SK-N-SH (cell line): ENCODE measurements around the gene VGLL3. TPM values are rescaled to one million over a fixed set of nuclear protein-coding genes. Genes with fewer than 3 reads are reported as not detected.

Experiments used
- CTCF ChIA-PET: fragments of 300-600, 350-600 bp; formaldehyde crosslinking; extraction: SDS; loops from one replicate; lab custom pipeline; 2021; lab: Yijun Ruan, JAX
- POLR2A ChIA-PET: fragments of 350-600 bp; sonication (Branson Sonifier 250); formaldehyde crosslinking; extraction: SDS; loops from one replicate; lab custom pipeline; 2020; ENCODE audit warnings: antibody characterized with exemption, inconsistent platforms; lab: Yijun Ruan, JAX
- DNase-seq: peaks from one replicate; pipeline ENCODE4 v3.0.0; 2012
- H2AFZ ChIP-seq: fragments of 200-600 bp; sonication (generic); 2 replicates; pipeline ENCODE4 v1.8.1; 2016; ENCODE audit warnings: antibody characterized with exemption, mild to moderate bottlenecking, low read depth
- H3F3A ChIP-seq: fragments of 200-600 bp; sonication (generic); replicated peaks from 2 replicates; pipeline ENCODE3; 2016; ENCODE audit warnings: antibody characterized with exemption, mild to moderate bottlenecking; ENCODE audit not compliant: insufficient read depth
- H3K27ac ChIP-seq, 2 experiments: fragments of 200-500 bp in 1 of 2; fragments of 200-600 bp in 1 of 2; sonication (Bioruptor generic) in 1 of 2; sonication (generic), shearing (Covaris generic) in 1 of 2; 2 replicates each; pipeline versions ENCODE4 v1.5.1 to v1.6.1; 2014 to 2016; ENCODE audit warnings: low read depth in 2 of 2, inconsistent platforms in 1 of 2, low read length in 1 of 2, mild to moderate bottlenecking in 1 of 2, mixed read lengths in 1 of 2
- H3K27me3 ChIP-seq: fragments of 200-600 bp; sonication (generic), shearing (Covaris generic); 2 replicates; pipeline ENCODE4 v1.6.1; 2016; ENCODE audit warnings: mixed run types; ENCODE audit not compliant: insufficient read depth
- H3K36me3 ChIP-seq, 2 experiments: fragments of 200-500 bp in 1 of 2; fragments of 200-600 bp in 1 of 2; sonication (Bioruptor generic) in 1 of 2; sonication (generic) in 1 of 2; replicated peaks in 1 of 2; 2 replicates each; pipeline versions ENCODE3 to v1.5.1; 2014 to 2016; ENCODE audit warnings: low read length in 1 of 2, mild to moderate bottlenecking in 1 of 2; ENCODE audit not compliant: insufficient read depth in 2 of 2, control insufficient read depth in 1 of 2
- H3K4me1 ChIP-seq, 2 experiments: fragments of 200-500 bp in 1 of 2; fragments of 200-600 bp in 1 of 2; sonication (Bioruptor generic) in 1 of 2; sonication (generic), shearing (Covaris generic) in 1 of 2; 2 replicates each; pipeline versions ENCODE4 v1.5.1 to v1.6.1; 2014 to 2016; ENCODE audit warnings: low read depth in 1 of 2, low read length in 1 of 2, mixed run types in 1 of 2; ENCODE audit not compliant: insufficient read depth in 2 of 2, control insufficient read depth in 1 of 2
- H3K4me2 ChIP-seq: fragments of 200-600 bp; sonication (generic), shearing (Covaris generic); 2 replicates; pipeline ENCODE4 v1.6.1; 2017; ENCODE audit warnings: mixed run types
- H3K4me3 ChIP-seq, 2 experiments: fragments of 200-500 bp in 1 of 2; fragments of 200-600 bp in 1 of 2; sonication (Bioruptor generic) in 1 of 2; sonication (generic), shearing (Covaris generic) in 1 of 2; 2 replicates each; pipeline versions ENCODE4 v1.5.1 to v1.8.1; 2014 to 2016; ENCODE audit warnings: low read depth in 2 of 2, inconsistent platforms in 1 of 2, low read length in 1 of 2, mild to moderate bottlenecking in 1 of 2, mixed read lengths in 1 of 2, moderate library complexity in 1 of 2
- H3K79me2 ChIP-seq: fragments of 200-600 bp; sonication (generic); 2 replicates; pipeline ENCODE4 v1.8.1; 2017; ENCODE audit warnings: mild to moderate bottlenecking; ENCODE audit not compliant: insufficient read depth
- H3K9ac ChIP-seq: fragments of 200-600 bp; sonication (generic); 2 replicates; pipeline ENCODE4 v1.6.1; 2017; ENCODE audit warnings: mixed run types
- H3K9me2 ChIP-seq: fragments of 200-600 bp; sonication (generic); 2 replicates; pipeline ENCODE4 v1.6.1; 2017; ENCODE audit warnings: mixed run types
- H3K9me3 ChIP-seq: fragments of 200-600 bp; sonication (generic); 2 replicates; pipeline ENCODE4 v1.6.1; 2017; ENCODE audit warnings: mixed run types, mild to moderate bottlenecking, moderate library complexity
- H4K20me1 ChIP-seq: fragments of 200-600 bp; sonication (generic); 2 replicates; pipeline ENCODE4 v1.6.1; 2017; ENCODE audit warnings: mild to moderate bottlenecking, mixed run types; ENCODE audit not compliant: insufficient read depth
- ELF1 ChIP-seq: IDR thresholded peaks from 2 replicates; pipeline ENCODE4 v1.4.0; 2012
- FOSL2 ChIP-seq: IDR thresholded peaks from 2 replicates; pipeline ENCODE4 v1.4.0; 2012; ENCODE audit warnings: low read depth, mild to moderate bottlenecking, moderate library complexity, borderline replicate concordance
- FOXJ3 ChIP-seq: sonication (generic); formaldehyde crosslinking; IDR thresholded peaks from 2 replicates; pipeline ENCODE4 v1.5.1; 2020; ENCODE audit warnings: mild to moderate bottlenecking, missing genetic modification reagents
- FOXM1 ChIP-seq: IDR thresholded peaks from 2 replicates; pipeline ENCODE4 v1.4.0; 2012; ENCODE audit warnings: low read depth, mild to moderate bottlenecking
- GABPA ChIP-seq: IDR thresholded peaks from 2 replicates; pipeline ENCODE4 v1.4.0; 2012; ENCODE audit warnings: low read depth, mild to moderate bottlenecking
- GATA2 ChIP-seq: sonication (generic); formaldehyde crosslinking; IDR thresholded peaks from 2 replicates; pipeline ENCODE4 v1.5.0; 2020; ENCODE audit warnings: mild to moderate bottlenecking, missing genetic modification reagents
- IRF3 ChIP-seq: fragments of 150-350 bp; IDR thresholded peaks from 2 replicates; pipeline ENCODE4 v1.6.1; 2016; ENCODE audit warnings: mild to moderate bottlenecking, low read depth, low read length
- JUND ChIP-seq: IDR thresholded peaks from 2 replicates; pipeline ENCODE4 v1.4.0; 2012
- MEF2A ChIP-seq: IDR thresholded peaks from 2 replicates; pipeline ENCODE4 v1.4.0; 2012; ENCODE audit warnings: low read depth, borderline replicate concordance
- MXI1 ChIP-seq: IDR thresholded peaks from 2 replicates; pipeline ENCODE4 v1.6.1; 2012; ENCODE audit warnings: mild to moderate bottlenecking, low read depth, low read length, improper control_type of control experiment
- NFIC ChIP-seq: IDR thresholded peaks from 2 replicates; pipeline ENCODE4 v1.4.0; 2012; ENCODE audit warnings: borderline replicate concordance
- NRF1 ChIP-seq: IDR thresholded peaks from 2 replicates; pipeline ENCODE4 v1.6.1; 2012; ENCODE audit warnings: low read depth, mild to moderate bottlenecking, low read length
- RAD21 ChIP-seq: IDR thresholded peaks from 2 replicates; pipeline ENCODE4 v1.6.1; 2012; ENCODE audit warnings: mild to moderate bottlenecking, low read length
- RCOR1 ChIP-seq: fragments of 150-350 bp; IDR thresholded peaks from 2 replicates; pipeline ENCODE4 v1.6.1; 2017; ENCODE audit warnings: antibody characterized with exemption, low read length
- RFX5 ChIP-seq: IDR thresholded peaks from 2 replicates; pipeline ENCODE4 v1.6.1; 2012; ENCODE audit warnings: mild to moderate bottlenecking, improper control_type of control experiment, low read length
- SIN3A ChIP-seq: IDR thresholded peaks from 2 replicates; pipeline ENCODE4 v1.6.1; 2012; ENCODE audit warnings: low read depth, mild to moderate bottlenecking, low read length, moderate library complexity, borderline replicate concordance
- SMC3 ChIP-seq: IDR thresholded peaks from 2 replicates; pipeline ENCODE4 v1.6.1; 2012; ENCODE audit warnings: low read depth, low read length, improper control_type of control experiment
- TEAD4 ChIP-seq: IDR thresholded peaks from 2 replicates; pipeline ENCODE4 v1.4.0; 2012; ENCODE audit warnings: mild to moderate bottlenecking, borderline replicate concordance; ENCODE audit not compliant: insufficient read depth
- USF2 ChIP-seq: fragments of 150-350 bp; IDR thresholded peaks from 2 replicates; pipeline ENCODE4 v1.6.1; 2017; ENCODE audit warnings: antibody characterized with exemption, low read length, low read depth, borderline replicate concordance
- YY1 ChIP-seq: IDR thresholded peaks from 2 replicates; pipeline ENCODE4 v1.4.0; 2012; ENCODE audit warnings: low read depth, mild to moderate bottlenecking
- ZBTB33 ChIP-seq: IDR thresholded peaks from 2 replicates; pipeline ENCODE4 v1.4.0; 2012; ENCODE audit warnings: low read depth, borderline replicate concordance
- WGBS: methylation state at CpG from one replicate; pipeline ENCODE4 v1.1.6; 2017; ENCODE audit warnings: low lambda C conversion rate; 5-methylcytosine and 5-hydroxymethylcytosine counted together
- polyA plus RNA-seq, 3 experiments: library from polyadenylated mRNA; depleted of rRNA; stranded (reverse); fragments of >200 nt; gene quantifications; 2 replicates each; pipeline ENCODE4 v1.2.3, GENCODE V29; 2012

VGLL3 gene
- polyA plus RNA-seq, 1 of the 3 experiments (the other 2 are of a cell fraction) = not detected

GRCh38 chr3:86982883-86983282, 8.1 kb downstream of the VGLL3 start:
- Histone ChIP-seq H3K4me2 (no peak overlapping the region), H3K27ac (no peak overlapping the region), H3K4me1 (peaks cover 0 to 5% of the 10 kb centered on the region in 2 experiments; a peak in 1 of 4 replicates), H3K9me3 (no peaks in the 10 kb centered on the region), H3K36me3 (no peaks in the 10 kb centered on the region), H3K9me2 (no peaks in the 10 kb centered on the region), H3K79me2 (no peaks in the 10 kb centered on the region), H3K27me3 (peaks cover 10% of the 10 kb centered on the region; the same call in 1 of the 2 replicates), H2AFZ (no peak overlapping the region), H4K20me1 (no peaks in the 10 kb centered on the region), H3K9ac (no peak overlapping the region), H3F3A (no peaks in the 10 kb centered on the region), H3K4me3 (no peak overlapping the region)
- DNase-seq = no peak
- TF ChIP-seq IRF3 (no peak), FOXJ3 (CRISPR knock-in tag) (no peak), RCOR1 (no peak), NRF1 (no peak), FOSL2 (no peak)
- WGBS = 13% methylated on average over 2 of the region's 2 CpGs
- ChIA-PET POLR2A (no interaction called here), CTCF (no interaction called here)

GRCh38 chr3:86978111-86978551, 12.8 kb downstream of the VGLL3 start:
- Histone ChIP-seq H3K4me1 (no peaks in the 10 kb centered on the region), H3K27me3 (peaks cover 17% of the 10 kb centered on the region; the same call in 1 of the 2 replicates), H3K9me3 (no peaks in the 10 kb centered on the region), H3K36me3 (no peaks in the 10 kb centered on the region), H3F3A (no peaks in the 10 kb centered on the region), H3K27ac (no peak overlapping the region), H3K4me3 (no peak overlapping the region), H3K4me2 (no peak overlapping the region), H3K79me2 (no peaks in the 10 kb centered on the region), H2AFZ (no peak overlapping the region), H3K9ac (no peak overlapping the region), H3K9me2 (no peaks in the 10 kb centered on the region), H4K20me1 (no peaks in the 10 kb centered on the region)
- DNase-seq = no peak
- WGBS = 19% methylated on average over 6 of the region's 6 CpGs
- CTCF ChIA-PET = interaction anchor here (1.4 kb wide), 1 partner anchor 204 kb away, joined by 3 read pairs; no protein-coding TSS in a partner anchor
- POLR2A ChIA-PET = no interaction called here
- TF ChIP-seq MEF2A = no peak

GRCh38 chr3:86976219-86976618, 14.7 kb downstream of the VGLL3 start:
- Histone ChIP-seq H4K20me1 (no peaks in the 10 kb centered on the region), H3K4me3 (no peak overlapping the region), H3K27ac (no peak overlapping the region), H3K79me2 (no peaks in the 10 kb centered on the region), H3K36me3 (no peaks in the 10 kb centered on the region), H3K9me2 (no peaks in the 10 kb centered on the region), H3K4me1 (no peaks in the 10 kb centered on the region), H3K4me2 (no peak overlapping the region), H3K27me3 (peaks cover 8% of the 10 kb centered on the region; the same call in 1 of the 2 replicates), H3K9ac (no peak overlapping the region), H3F3A (no peaks in the 10 kb centered on the region), H3K9me3 (no peaks in the 10 kb centered on the region), H2AFZ (no peak overlapping the region)
- POLR2A ChIA-PET = no interaction called here
- CTCF ChIA-PET = interaction anchor here (1.1 kb wide), 1 partner anchor 9 kb away, joined by 4 read pairs; no protein-coding TSS in a partner anchor
- no peak for DNase-seq
- no peak for TF ChIP-seq FOXM1
- no peak for TF ChIP-seq RAD21
- TF ChIP-seq RFX5 = no peak
- TF ChIP-seq SMC3 = no peak
- TF ChIP-seq ELF1 = no peak
- no peak for TF ChIP-seq YY1
- TF ChIP-seq MXI1 = no peak
- no peak for TF ChIP-seq SIN3A
- TF ChIP-seq TEAD4 = no peak
- no peak for TF ChIP-seq ZBTB33
- TF ChIP-seq JUND = no peak
- TF ChIP-seq USF2 = no peak
- no peak for TF ChIP-seq GABPA
- no peak for TF ChIP-seq GATA2 (CRISPR knock-in tag)
- TF ChIP-seq MEF2A = no peak
- no peak for TF ChIP-seq NFIC
